ENCODE results near the gene HGS. TPM values are rescaled to one million over a fixed set of nuclear protein-coding genes. Genes with fewer than 3 reads are reported as not detected.

HGS gene
- total RNA-seq, 4 donors from 2014 or later: 62.9 to 98.3 (median 67.3) TPM

- Histone ChIP-seq H3K36me3 (peaks cover 37 to 39% of the 10 kb centered on the region in 2 donors), H3K27ac (no peak overlapping the region)
Measured at GRCh38 chr17:81685108-81685507, 1.3 kb downstream of the HGS start.

GRCh38 chr17:81686614-81687013 is 2.8 kb downstream of the HGS start:
- Histone ChIP-seq H3K4me1 (peaks cover 19 to 25% of the 10 kb centered on the region in 2 donors), H3K27ac (no peak overlapping the region), H3K36me3 (peaks cover 48 to 52% of the 10 kb centered on the region in 2 donors), H3K4me3 (replicated peaks in 1 of 3) (no peak overlapping the region), H3K9me3 (no peaks in the 10 kb centered on the region), H3K27me3 (no peaks in the 10 kb centered on the region)
- TF ChIP-seq POLR2A (IDR thresholded peaks at IDR 0.05): no peak
- no peak for TF ChIP-seq CTCF (IDR thresholded peaks at IDR 0.05)
- intact Hi-C loops (cut with DNase I): no loop called here
- 89 to 94% methylated on average over 14 of the region's 20 CpGs for WGBS, 2 donors
- DNase-seq: no peak

More at GRCh38 chr17:81685108-81685507, 1.3 kb downstream of the HGS start:
- 81% methylated on average over 7 to 11 of the region's 12 CpGs for WGBS, 2 donors
- H3K4me1 ChIP-seq: peaks cover 19 to 26% of the 10 kb centered on the region in 2 donors
- no peaks in the 10 kb centered on the region for H3K27me3 ChIP-seq
- TF ChIP-seq CTCF (IDR thresholded peaks at IDR 0.05) (no peak), POLR2A (IDR thresholded peaks at IDR 0.05) (no peak)
- H3K4me3 ChIP-seq (replicated peaks in 1 of 3): peak overlapping the region in 1 of 3 donors; percentile 72
- intact Hi-C loops (cut with DNase I): no loop called here
- no peak for DNase-seq
- H3K9me3 ChIP-seq: no peaks in the 10 kb centered on the region

- Histone ChIP-seq H3K27me3 (no peaks in the 10 kb centered on the region), H3K36me3 (peaks cover 58 to 64% of the 10 kb centered on the region in 2 donors), H3K9me3 (no peaks in the 10 kb centered on the region), H3K4me3 (replicated peaks in 1 of 3) (no peak overlapping the region), H3K4me1 (peaks cover 12 to 13% of the 10 kb centered on the region in 2 donors), H3K27ac (no peak overlapping the region)
- no peak for DNase-seq
- WGBS, 2 donors: 94 to 98% methylated on average over 27 to 38 of the region's 41 CpGs
- TF ChIP-seq CTCF (IDR thresholded peaks at IDR 0.05) (no peak), POLR2A (IDR thresholded peaks at IDR 0.05) (no peak)
- intact Hi-C loops (cut with DNase I): no loop called here
Measured at GRCh38 chr17:81687770-81688541, 4.1 kb downstream of the HGS start.

GRCh38 chr17:81688616-81689015 is 4.8 kb downstream of the HGS start:
- no peaks in the 10 kb centered on the region for H3K27me3 ChIP-seq
- H3K36me3 ChIP-seq: peaks cover 60 to 67% of the 10 kb centered on the region in 2 donors
- no peak for DNase-seq
- no peaks in the 10 kb centered on the region for H3K9me3 ChIP-seq
- H3K4me1 ChIP-seq: peaks cover 10 to 13% of the 10 kb centered on the region in 2 donors
- H3K4me3 ChIP-seq (replicated peaks in 1 of 3): no peak overlapping the region
- TF ChIP-seq POLR2A (IDR thresholded peaks at IDR 0.05) (no peak), CTCF (IDR thresholded peaks at IDR 0.05) (no peak)
- intact Hi-C loops (cut with DNase I): no loop called here
- H3K27ac ChIP-seq: no peak overlapping the region
- WGBS, 2 donors: 91 to 93% methylated on average over 11 to 12 of the region's 14 CpGs

GRCh38 chr17:81690066-81690465 is 6.3 kb downstream of the HGS start:
- H3K36me3 ChIP-seq: peaks cover 75 to 81% of the 10 kb centered on the region in 2 donors
- no peaks in the 10 kb centered on the region for H3K27me3 ChIP-seq
- H3K4me3 ChIP-seq (replicated peaks in 1 of 3): no peak overlapping the region
- H3K27ac ChIP-seq: no peak overlapping the region
- 90 to 94% methylated on average over 14 to 18 of the region's 18 CpGs for WGBS, 2 donors
- DNase-seq: no peak
- no peak for TF ChIP-seq POLR2A (IDR thresholded peaks at IDR 0.05)
- no peak for TF ChIP-seq CTCF (IDR thresholded peaks at IDR 0.05)
- no peaks in the 10 kb centered on the region for H3K9me3 ChIP-seq
- intact Hi-C loops (cut with DNase I): no loop called here
- H3K4me1 ChIP-seq: peaks cover 2 to 7% of the 10 kb centered on the region in 2 donors

Measured in thyroid gland (tissue), 4 donors.